ENCODE measurements around the gene DLG2. TPM values are rescaled to one million over a fixed set of nuclear protein-coding genes. Genes with fewer than 3 reads are reported as not detected.

DLG2 gene
- total and polyA plus RNA-seq, 2 of the 4 experiments (the other 2 are of a cell fraction), result 0.31 to 0.36 TPM

DNA sequence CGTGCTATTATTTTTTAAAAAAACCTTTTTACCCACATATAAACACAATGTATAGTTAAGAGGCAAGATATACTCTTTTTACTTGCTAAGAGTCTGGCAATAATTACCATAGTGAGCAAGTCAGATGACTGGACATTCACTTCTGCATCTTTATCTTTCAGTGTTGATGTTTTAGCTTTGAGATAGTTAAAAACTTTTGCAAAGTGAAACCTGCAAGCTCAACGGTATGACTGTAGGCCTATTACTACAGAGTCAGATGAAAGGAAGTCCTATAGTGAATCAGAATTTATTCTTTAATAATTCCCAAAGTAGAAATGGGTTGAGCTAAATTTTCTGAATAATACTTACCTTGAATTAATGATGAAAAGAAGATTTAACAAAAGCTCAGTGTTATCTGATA, 2104.2 kb downstream of the DLG2 start:
- H3K4me2 ChIP-seq (ENCODE audit: low read depth, low read length), result no peak overlapping the region
- H3K9me3 ChIP-seq (ENCODE audit: control insufficient read depth, insufficient read depth, low read length), result peaks cover 2% of the 10 kb centered on the region; the same call in 1 of the 2 replicates
- WGBS, 2 experiments (ENCODE audit: extremely low coverage in 2 of 2, insufficient read length in 1 of 2), result no CpG with 5 or more reads among the region's 2 CpGs
- peaks cover 5% of the 10 kb centered on the region for H3K27me3 ChIP-seq (ENCODE audit: control insufficient read depth, insufficient read depth, low read length)
- no peak overlapping the region for H3K4ac ChIP-seq (ENCODE audit: low read depth, low read length)
- no peak overlapping the region for H2AFZ ChIP-seq (replicated peaks; ENCODE audit: low read length, poor library complexity)
- no peak overlapping the region for H2BK20ac ChIP-seq (ENCODE audit: low read depth, low read length)
- POLR2A ChIA-PET (ENCODE audit: unreplicated experiment), result no interaction called here
- intact Hi-C loops (cut with micrococcal nuclease), result loop anchor here (5.0 kb wide), 1 partner anchor 236 kb away; the partner anchor contains the start of gene CCDC90B
- H2AK9ac ChIP-seq (replicated peaks; ENCODE audit: low read depth, low read length, poor library complexity), result no peak overlapping the region
- H3K56ac ChIP-seq (ENCODE audit: extremely low read depth, insufficient read depth, low read length), result no peak overlapping the region
- H2AK5ac ChIP-seq (ENCODE audit: low read depth, low read length), result no peak overlapping the region
- no peak overlapping the region for H3K4me3 ChIP-seq (ENCODE audit: insufficient read depth, low read depth, low read length)
- CTCF ChIA-PET, result interaction anchor here (0.6 to 2.5 kb wide), 7 partner anchors 9 to 406 kb away, joined by 3 to 6 read pairs (median 3); no protein-coding TSS in a partner anchor
- H3K79me1 ChIP-seq (ENCODE audit: low read depth in 1 of 2, low read length in 2 of 2), result no peaks in the 10 kb centered on the region
- H4K8ac ChIP-seq (ENCODE audit: low read depth in 2 of 2, low read length in 2 of 2), result no peak overlapping the region
- H3K23ac ChIP-seq (ENCODE audit: low read depth, low read length), result no peak overlapping the region
- H4K5ac ChIP-seq (ENCODE audit: low read depth, low read length), result no peak overlapping the region
- H3K9me1 ChIP-seq (ENCODE audit: insufficient read depth, low read length), result no peaks in the 10 kb centered on the region
- no peak overlapping the region for H2BK5ac ChIP-seq (ENCODE audit: low read depth, low read length, poor library complexity, severe bottlenecking)
- dilution Hi-C loops (cut with HindIII; ENCODE audit: low sequenced_read_pairs, unreplicated experiment), result no loop called here
- no peak overlapping the region for H3K18ac ChIP-seq (ENCODE audit: low read depth, low read length)
- H2BK15ac ChIP-seq (ENCODE audit: low read depth, low read length), result no peak overlapping the region
- no peak overlapping the region for H2BK120ac ChIP-seq (ENCODE audit: low read depth, low read length)
- ATAC-seq (ENCODE audit: low read depth) (no peak), DNase-seq (no peak)
- TF ChIP-seq BHLHE40 (IDR thresholded peaks at IDR 0.05; ENCODE audit: low read depth, low read length) (no peak), CEBPB (IDR thresholded peaks at IDR 0.05; ENCODE audit: low read depth, low read length) (no peak), MXI1 (IDR thresholded peaks at IDR 0.05; ENCODE audit: borderline replicate concordance, low read depth, low read length) (no peak), RFX5 (IDR thresholded peaks at IDR 0.05; ENCODE audit: low read depth, low read length) (no peak), FOS (IDR thresholded peaks at IDR 0.05; ENCODE audit: low read depth, low read length) (no peak)
- H4K91ac ChIP-seq (ENCODE audit: insufficient read depth, low read depth, low read length), result no peak overlapping the region
- H3K27ac ChIP-seq (ENCODE audit: insufficient read depth, low read length), result no peak overlapping the region
- BruUV-seq (replicated peaks), result no TSS peak
- H3K4me1 ChIP-seq (ENCODE audit: control insufficient read depth, insufficient read depth, low read length), result no peaks in the 10 kb centered on the region
- in situ Hi-C loops (cut with MboI; ENCODE audit: low sequenced_read_pairs), result loop anchor here (10.0 kb wide), 1 partner anchor 292 kb away; no protein-coding TSS in a partner anchor
- H3K36me3 ChIP-seq (ENCODE audit: control insufficient read depth, insufficient read depth, low read length), result no peaks in the 10 kb centered on the region
- H3K14ac ChIP-seq (replicated peaks; ENCODE audit: low read depth, low read length), result no peak overlapping the region
- H3K9ac ChIP-seq (ENCODE audit: low read depth, low read length), result no peak overlapping the region
- no peaks in the 10 kb centered on the region for H4K20me1 ChIP-seq (ENCODE audit: insufficient read depth, low read length)

Data from IMR-90 (cell line).